GM19395 (cell line): ENCODE measurements around the gene LGALS9B.
A peak's percentile ranks its signal among the peaks of the same experiment; 100 is the strongest.
"Not testable (repeated sequence)": the region's sequence is repeated elsewhere in the genome, so short reads cannot be mapped to it uniquely, and the experiment has no call there.

ENCODE experiments used
- ATAC-seq: cut with Tn5 transposase; IDR thresholded peaks from one replicate; pipeline ENCODE4 v1.9.1; 2021; ENCODE audit warnings: mild to moderate bottlenecking, moderate library complexity; ENCODE audit not compliant: unreplicated experiment

Gene LGALS9B

GRCh38 chr17:20467447-20467846 is at the start of gene LGALS9B:
Gene LGALS9B (minus strand): TSS chr17:20467539. CDS start chr17:20467470, 69 bp downstream.
- peak; percentile 72 for ATAC-seq

GRCh38 chr17:20516986-20517385 is 49.6 kb upstream of the LGALS9B start:
- not testable (repeated sequence) for ATAC-seq

GRCh38 chr17:20515099-20515498 is 47.8 kb upstream of the LGALS9B start:
- ATAC-seq: not testable (repeated sequence)

- not testable (repeated sequence) for ATAC-seq
These were observed 46.2 kb upstream of the LGALS9B start for GRCh38 chr17:20513539-20513938.

GRCh38 chr17:20512378-20512777 is 45.0 kb upstream of the LGALS9B start:
- not testable (repeated sequence) for ATAC-seq

- not testable (repeated sequence) for ATAC-seq
These were observed 44.4 kb upstream of the LGALS9B start for GRCh38 chr17:20511778-20512177.

- not testable (repeated sequence) for ATAC-seq
These were observed 38.0 kb upstream of the LGALS9B start for GRCh38 chr17:20505333-20505732.

GRCh38 chr17:20504388-20505066 is 37.2 kb upstream of the LGALS9B start:
- ATAC-seq: not testable (repeated sequence)

- not testable (repeated sequence) for ATAC-seq
These were observed 34.6 kb upstream of the LGALS9B start for GRCh38 chr17:20501896-20502295.

GRCh38 chr17:20500346-20500745 is 33.0 kb upstream of the LGALS9B start:
- ATAC-seq: not testable (repeated sequence)

- ATAC-seq: not testable (repeated sequence)
These were observed 28.1 kb upstream of the LGALS9B start for GRCh38 chr17:20495420-20495819.

- not testable (repeated sequence) for ATAC-seq
These were observed 27.4 kb upstream of the LGALS9B start for GRCh38 chr17:20494735-20495134.

- not testable (repeated sequence) for ATAC-seq
These were observed 26.8 kb upstream of the LGALS9B start for GRCh38 chr17:20494147-20494546.

GRCh38 chr17:20492971-20493370 is 25.6 kb upstream of the LGALS9B start:
- not testable (repeated sequence) for ATAC-seq

- not testable (repeated sequence) for ATAC-seq
These were observed 24.8 kb upstream of the LGALS9B start for GRCh38 chr17:20492099-20492498.

- ATAC-seq: not testable (repeated sequence)
These were observed 17.6 kb upstream of the LGALS9B start for GRCh38 chr17:20484930-20485329.

- ATAC-seq: not testable (repeated sequence)
These were observed 12.7 kb upstream of the LGALS9B start for GRCh38 chr17:20479889-20480591.

GRCh38 chr17:20477398-20478071 is 10.2 kb upstream of the LGALS9B start:
- not testable (repeated sequence) for ATAC-seq

GRCh38 chr17:20475137-20475831 is 7.9 kb upstream of the LGALS9B start:
- not testable (repeated sequence) for ATAC-seq

GRCh38 chr17:20474081-20474480 is 6.7 kb upstream of the LGALS9B start:
- ATAC-seq: not testable (repeated sequence)

GRCh38 chr17:20469946-20470345 is 2.6 kb upstream of the LGALS9B start:
- ATAC-seq: not testable (repeated sequence)
